ENCODE measurements around the gene BCL2L14. TPM values are rescaled to one million over a fixed set of nuclear protein-coding genes. Genes with fewer than 3 reads are reported as not detected.
"Not testable (repeated sequence)": the region's sequence is repeated elsewhere in the genome, so short reads cannot be mapped to it uniquely, and the experiment has no call there.

The BCL2L14 gene
- total RNA-seq, 2 donors from 2014 or later, result 0.61 TPM; not detected in 1

GRCh38 chr12:12098691-12099015 lies 27.9 kb downstream of the BCL2L14 start:
- Mint-ChIP-seq H3K4me1 (ENCODE audit: low read depth in 2 of 2) (peaks cover 0 to 5% of the 10 kb centered on the region in 2 donors), H3K27ac (no peak overlapping the region), H3K27me3 (peaks cover 16 to 65% of the 10 kb centered on the region in 2 donors), H3K4me3 (no peak overlapping the region), H3K9me3 (no peaks in the 10 kb centered on the region), H3K36me3 (no peaks in the 10 kb centered on the region)
- ATAC-seq, result no peak
- no peak for DNase-seq (ENCODE audit: low spot score)

- no peak overlapping the region for H3K27ac Mint-ChIP-seq
Observed at GRCh38 chr12:12099102-12099501, 28.4 kb downstream of the BCL2L14 start.

GRCh38 chr12:12107678-12108077 lies 36.9 kb downstream of the BCL2L14 start:
- no peak overlapping the region for H3K4me3 Mint-ChIP-seq
- DNase-seq (ENCODE audit: low spot score) (no peak), ATAC-seq (no peak)
- no peak overlapping the region for H3K27ac Mint-ChIP-seq
- H3K4me1 Mint-ChIP-seq (ENCODE audit: low read depth in 2 of 2), result no peaks in the 10 kb centered on the region
- H3K27me3 Mint-ChIP-seq, result peaks cover 12 to 33% of the 10 kb centered on the region in 2 donors
- peaks cover 9% of the 10 kb centered on the region for H3K9me3 Mint-ChIP-seq
- H3K36me3 Mint-ChIP-seq, result peaks cover 20% of the 10 kb centered on the region

More at GRCh38 chr12:12099102-12099501, 28.4 kb downstream of the BCL2L14 start:
- DNase-seq (ENCODE audit: low spot score) (no peak), ATAC-seq (no peak)
- Mint-ChIP-seq H3K36me3 (no peaks in the 10 kb centered on the region), H3K27me3 (peaks cover 16 to 66% of the 10 kb centered on the region in 2 donors), H3K4me3 (no peak overlapping the region), H3K4me1 (ENCODE audit: low read depth in 2 of 2) (peaks cover 0 to 5% of the 10 kb centered on the region in 2 donors), H3K9me3 (no peaks in the 10 kb centered on the region)

- no peaks in the 10 kb centered on the region for H3K4me1 Mint-ChIP-seq (ENCODE audit: low read depth in 2 of 2)
- H3K27me3 Mint-ChIP-seq, result peaks cover 15 to 33% of the 10 kb centered on the region in 2 donors
- H3K36me3 Mint-ChIP-seq, result peaks cover 20% of the 10 kb centered on the region
- H3K9me3 Mint-ChIP-seq, result peaks cover 9% of the 10 kb centered on the region
- H3K27ac Mint-ChIP-seq, result no peak overlapping the region
- ATAC-seq (no peak), DNase-seq (ENCODE audit: low spot score) (no peak)
- H3K4me3 Mint-ChIP-seq, result no peak overlapping the region
Observed at GRCh38 chr12:12108441-12109058, 37.8 kb downstream of the BCL2L14 start.

GRCh38 chr12:12110923-12111555 lies 40.3 kb downstream of the BCL2L14 start:
- Mint-ChIP-seq H3K36me3 (peaks cover 20% of the 10 kb centered on the region), H3K27ac (peak overlapping the region; percentile 44 to 65), H3K4me3 (peak overlapping the region; percentile 71), H3K27me3 (peaks cover 19 to 39% of the 10 kb centered on the region in 2 donors)
- H3K9me3 Mint-ChIP-seq; DNase-seq (ENCODE audit: low spot score); ATAC-seq; H3K4me1 Mint-ChIP-seq (ENCODE audit: low read depth in 2 of 2): not testable (repeated sequence)

GRCh38 chr12:12115514-12115913 lies 44.8 kb downstream of the BCL2L14 start:
- no peak overlapping the region for H3K27ac Mint-ChIP-seq
- H3K36me3 Mint-ChIP-seq, result no peaks in the 10 kb centered on the region
- peaks cover 15 to 57% of the 10 kb centered on the region in 2 donors for H3K27me3 Mint-ChIP-seq
- H3K4me3 Mint-ChIP-seq, result no peak overlapping the region
- no peaks in the 10 kb centered on the region for H3K4me1 Mint-ChIP-seq (ENCODE audit: low read depth in 2 of 2)
- ATAC-seq, result no peak
- H3K9me3 Mint-ChIP-seq, result no peaks in the 10 kb centered on the region
- DNase-seq (ENCODE audit: low spot score), result no peak

GRCh38 chr12:12116677-12117076 lies 45.9 kb downstream of the BCL2L14 start:
- peaks cover 21 to 64% of the 10 kb centered on the region in 2 donors for H3K27me3 Mint-ChIP-seq
- no peak for ATAC-seq

GRCh38 chr12:12121061-12121460 lies 50.3 kb downstream of the BCL2L14 start:
- ATAC-seq, result no peak
- peaks cover 16 to 39% of the 10 kb centered on the region in 2 donors for H3K27me3 Mint-ChIP-seq
- no peaks in the 10 kb centered on the region for H3K36me3 Mint-ChIP-seq
- H3K4me1 Mint-ChIP-seq (ENCODE audit: low read depth in 2 of 2), result no peaks in the 10 kb centered on the region
- no peak overlapping the region for H3K4me3 Mint-ChIP-seq
- H3K27ac Mint-ChIP-seq, result no peak overlapping the region
- DNase-seq (ENCODE audit: low spot score), result no peak
- no peaks in the 10 kb centered on the region for H3K9me3 Mint-ChIP-seq

More at GRCh38 chr12:12116677-12117076, 45.9 kb downstream of the BCL2L14 start:
- Mint-ChIP-seq H3K9me3 (no peaks in the 10 kb centered on the region), H3K4me3 (no peak overlapping the region), H3K4me1 (ENCODE audit: low read depth in 2 of 2) (no peaks in the 10 kb centered on the region), H3K36me3 (no peaks in the 10 kb centered on the region), H3K27ac (no peak overlapping the region)
- DNase-seq (ENCODE audit: low spot score), result no peak

- H3K4me3 Mint-ChIP-seq, result no peak overlapping the region
- no peak for ATAC-seq
- H3K27me3 Mint-ChIP-seq, result peaks cover 24 to 49% of the 10 kb centered on the region in 2 donors
- no peak overlapping the region for H3K27ac Mint-ChIP-seq
- H3K4me1 Mint-ChIP-seq (ENCODE audit: low read depth in 2 of 2), result no peaks in the 10 kb centered on the region
- no peak for DNase-seq (ENCODE audit: low spot score)
- H3K9me3 Mint-ChIP-seq, result no peaks in the 10 kb centered on the region
- no peaks in the 10 kb centered on the region for H3K36me3 Mint-ChIP-seq
Observed at GRCh38 chr12:12123036-12123604, 52.4 kb downstream of the BCL2L14 start.

GRCh38 chr12:12126551-12126950 lies 55.8 kb downstream of the BCL2L14 start:
- no peak for ATAC-seq
- H3K9me3 Mint-ChIP-seq, result no peaks in the 10 kb centered on the region
- no peak overlapping the region for H3K27ac Mint-ChIP-seq

GRCh38 chr12:12127304-12127703 lies 56.6 kb downstream of the BCL2L14 start:
- Mint-ChIP-seq H3K36me3 (no peaks in the 10 kb centered on the region), H3K4me3 (no peak overlapping the region), H3K9me3 (no peaks in the 10 kb centered on the region), H3K27ac (no peak overlapping the region), H3K27me3 (peaks cover 30 to 36% of the 10 kb centered on the region in 2 donors), H3K4me1 (ENCODE audit: low read depth in 2 of 2) (no peaks in the 10 kb centered on the region)
- ATAC-seq, result no peak
- DNase-seq (ENCODE audit: low spot score), result no peak

More at GRCh38 chr12:12126551-12126950, 55.8 kb downstream of the BCL2L14 start:
- Mint-ChIP-seq H3K27me3 (peaks cover 27 to 43% of the 10 kb centered on the region in 2 donors), H3K4me1 (ENCODE audit: low read depth in 2 of 2) (no peaks in the 10 kb centered on the region), H3K36me3 (no peaks in the 10 kb centered on the region), H3K4me3 (no peak overlapping the region)
- no peak for DNase-seq (ENCODE audit: low spot score)

GRCh38 chr12:12128670-12129069 lies 57.9 kb downstream of the BCL2L14 start:
- DNase-seq (ENCODE audit: low spot score) (no peak), ATAC-seq (no peak)
- Mint-ChIP-seq H3K36me3 (no peaks in the 10 kb centered on the region), H3K4me1 (ENCODE audit: low read depth in 2 of 2) (no peaks in the 10 kb centered on the region), H3K27ac (no peak overlapping the region), H3K9me3 (no peaks in the 10 kb centered on the region), H3K4me3 (no peak overlapping the region), H3K27me3 (peaks cover 28 to 36% of the 10 kb centered on the region in 2 donors)

GRCh38 chr12:12133259-12133658 lies 62.5 kb downstream of the BCL2L14 start:
- no peak overlapping the region for H3K4me3 Mint-ChIP-seq
- no peaks in the 10 kb centered on the region for H3K9me3 Mint-ChIP-seq
- no peak overlapping the region for H3K27ac Mint-ChIP-seq
- no peaks in the 10 kb centered on the region for H3K4me1 Mint-ChIP-seq (ENCODE audit: low read depth in 2 of 2)
- no peak for ATAC-seq
- H3K27me3 Mint-ChIP-seq, result peaks cover 26 to 43% of the 10 kb centered on the region in 2 donors
- no peaks in the 10 kb centered on the region for H3K36me3 Mint-ChIP-seq
- no peak for DNase-seq (ENCODE audit: low spot score)

GRCh38 chr12:12133785-12134184 lies 63.0 kb downstream of the BCL2L14 start:
- Mint-ChIP-seq H3K4me1 (ENCODE audit: low read depth in 2 of 2) (no peaks in the 10 kb centered on the region), H3K27ac (no peak overlapping the region), H3K36me3 (no peaks in the 10 kb centered on the region), H3K9me3 (no peaks in the 10 kb centered on the region), H3K4me3 (no peak overlapping the region), H3K27me3 (peaks cover 23 to 43% of the 10 kb centered on the region in 2 donors)
- ATAC-seq (no peak), DNase-seq (ENCODE audit: low spot score) (no peak)

All from natural killer cell treated with Interleukin-12 subunit alpha and Interleukin-12 subunit beta and Interleukin-15 and Interleukin-18, amount 100 ng/mL, for 72 hours (primary cell).